ENCODE results near the gene P3H1. TPM values are rescaled to one million over a fixed set of nuclear protein-coding genes. Genes with fewer than 3 reads are reported as not detected.

The P3H1 gene
- total and polyA plus RNA-seq, 2 donors (not counting 1 experiment from before 2014, with no cell fraction given) = 42.2 to 51.3 TPM

- H3K79me2 ChIP-seq (ENCODE audit: control insufficient read depth, insufficient read depth, low read length) = no peaks in the 10 kb centered on the region
- H3K9ac ChIP-seq (ENCODE audit: low read length) = no peak overlapping the region
- Mint-ChIP-seq H3K4me1 (no peaks in the 10 kb centered on the region), H3K27me3 (no peaks in the 10 kb centered on the region), H3K9me3 (ENCODE audit: insufficient read depth) (peaks cover 2% of the 10 kb centered on the region), H3K27ac (no peak overlapping the region), H3K4me3 (no peak overlapping the region)
- no peaks in the 10 kb centered on the region for H3K27me3 ChIP-seq (replicated peaks in 1 of 4; ENCODE audit: control extremely low read depth in 1 of 4, control insufficient read depth in 3 of 4, insufficient read depth in 4 of 4, low read length in 3 of 4)
- no peak overlapping the region for H2AFZ ChIP-seq (ENCODE audit: insufficient read depth, low read depth, low read length, poor library complexity, severe bottlenecking)
- no peak for TF ChIP-seq EZH2 (IDR thresholded peaks at IDR 0.05; ENCODE audit: borderline replicate concordance, insufficient read depth, low read depth, low read length, poor library complexity, severe bottlenecking)
- H4K20me1 ChIP-seq (ENCODE audit: control insufficient read depth, insufficient read depth, low read length, poor library complexity, severe bottlenecking) = no peaks in the 10 kb centered on the region
- POLR2A ChIA-PET = no interaction called here
- intact Hi-C loops (cut with micrococcal nuclease) = no loop called here
- H3K27ac ChIP-seq (ENCODE audit: low read length in 2 of 2) = no peak overlapping the region
- H3K9me3 ChIP-seq (ENCODE audit: control extremely low read depth in 1 of 3, control insufficient read depth in 2 of 3, insufficient read depth in 1 of 3, low read length in 2 of 3) = peaks cover 0 to 3% (median 0%) of the 10 kb centered on the region in 3 donors
- no peak overlapping the region for H3K4me2 ChIP-seq (replicated peaks; ENCODE audit: low read depth, low read length, poor library complexity, severe bottlenecking)
- peaks cover 22 to 60% of the 10 kb centered on the region in 2 experiments for H3K36me3 ChIP-seq (replicated peaks in 1 of 2; ENCODE audit: control extremely low read depth in 1 of 2, control insufficient read depth in 1 of 2, extremely low read depth in 1 of 2, insufficient read depth in 2 of 2, low read length in 1 of 2)
- H3K4me1 ChIP-seq (ENCODE audit: control insufficient read depth in 2 of 2, insufficient read depth in 2 of 2, low read length in 2 of 2) = no peaks in the 10 kb centered on the region
- no peak overlapping the region for H3K4me3 ChIP-seq (ENCODE audit: control extremely low read depth in 1 of 5, extremely low read depth in 1 of 5, insufficient read depth in 1 of 5, low read depth in 2 of 5, low read length in 4 of 5)
- no peak for ATAC-seq (ENCODE audit: low read depth)
- WGBS (ENCODE audit: insufficient coverage) = 97% methylated on average over 12 of the region's 12 CpGs
- CTCF ChIA-PET = interaction anchor here (1.1 to 6.6 kb wide), 5 partner anchors 8 to 577 kb away, joined by 3 to 57 read pairs (median 4); partner anchors contain the start of gene P3H1
- no peak for DNase-seq
Measured at GRCh38 chr1:42750041-42750440, 16.8 kb downstream of the P3H1 start.

GRCh38 chr1:42748461-42749410 lies 18.1 kb downstream of the P3H1 start:
- no peak overlapping the region for H3K4me2 ChIP-seq (replicated peaks; ENCODE audit: low read depth, low read length, poor library complexity, severe bottlenecking)
- peaks cover 16 to 48% of the 10 kb centered on the region in 2 experiments for H3K36me3 ChIP-seq (replicated peaks in 1 of 2; ENCODE audit: control extremely low read depth in 1 of 2, control insufficient read depth in 1 of 2, extremely low read depth in 1 of 2, insufficient read depth in 2 of 2, low read length in 1 of 2)
- peaks cover 2% of the 10 kb centered on the region for H3K9me3 Mint-ChIP-seq (ENCODE audit: insufficient read depth)
- H3K79me2 ChIP-seq (ENCODE audit: control insufficient read depth, insufficient read depth, low read length) = no peaks in the 10 kb centered on the region
- no peak overlapping the region for H3K4me3 Mint-ChIP-seq
- WGBS (ENCODE audit: insufficient coverage) = 90% methylated on average over 13 of the region's 14 CpGs
- no peak overlapping the region for H3K27ac Mint-ChIP-seq
- no peaks in the 10 kb centered on the region for H3K4me1 Mint-ChIP-seq
- ATAC-seq (ENCODE audit: low read depth) (no peak), DNase-seq (no peak)
- no peak for TF ChIP-seq EZH2 (IDR thresholded peaks at IDR 0.05; ENCODE audit: borderline replicate concordance, insufficient read depth, low read depth, low read length, poor library complexity, severe bottlenecking)
- no peak for TF ChIP-seq CTCF (IDR thresholded peaks at IDR 0.05)
- H3K27me3 ChIP-seq (replicated peaks in 1 of 4; ENCODE audit: control extremely low read depth in 1 of 4, control insufficient read depth in 3 of 4, insufficient read depth in 4 of 4, low read length in 3 of 4) = no peaks in the 10 kb centered on the region
- no peak overlapping the region for H2AFZ ChIP-seq (ENCODE audit: insufficient read depth, low read depth, low read length, poor library complexity, severe bottlenecking)
- no peaks in the 10 kb centered on the region for H3K27me3 Mint-ChIP-seq
- H3K4me3 ChIP-seq (ENCODE audit: control extremely low read depth in 1 of 5, extremely low read depth in 1 of 5, insufficient read depth in 1 of 5, low read depth in 2 of 5, low read length in 4 of 5) = no peak overlapping the region
- peaks cover 0 to 3% (median 0%) of the 10 kb centered on the region in 3 donors for H3K9me3 ChIP-seq (ENCODE audit: control extremely low read depth in 1 of 3, control insufficient read depth in 2 of 3, insufficient read depth in 1 of 3, low read length in 2 of 3)
- no peaks in the 10 kb centered on the region for H3K4me1 ChIP-seq (ENCODE audit: control insufficient read depth in 2 of 2, insufficient read depth in 2 of 2, low read length in 2 of 2)
- ChIA-PET CTCF (interaction anchor here (1.1 to 6.6 kb wide), 6 partner anchors 10 to 575 kb away, joined by 3 to 57 read pairs (median 4); partner anchors contain the start of gene P3H1), POLR2A (no interaction called here)
- no peak overlapping the region for H3K9ac ChIP-seq (ENCODE audit: low read length)
- H4K20me1 ChIP-seq (ENCODE audit: control insufficient read depth, insufficient read depth, low read length, poor library complexity, severe bottlenecking) = no peaks in the 10 kb centered on the region
- intact Hi-C loops (cut with micrococcal nuclease) = no loop called here
- H3K27ac ChIP-seq (ENCODE audit: low read length in 2 of 2) = no peak overlapping the region

All from B cell (primary cell).